ENCODE results near the gene GLT8D2.
A peak's percentile ranks its signal among the peaks of the same experiment; 100 is the strongest.

The GLT8D2 gene

GRCh38 chr12:103994235-103994634, 55.8 kb downstream of the GLT8D2 start:
- no peak overlapping the region for H3K23ac ChIP-seq (ENCODE audit: low read depth, low read length, poor library complexity)
- no peaks in the 10 kb centered on the region for H3K79me1 ChIP-seq (ENCODE audit: low read depth, low read length)
- DNase-seq (ENCODE audit: low spot score) = no peak
- H2AK5ac ChIP-seq (ENCODE audit: low read depth, low read length) = no peak overlapping the region
- no peaks in the 10 kb centered on the region for H3K4me1 ChIP-seq (ENCODE audit: control insufficient read depth in 2 of 2, insufficient read depth in 1 of 2, low read depth in 1 of 2, low read length in 2 of 2)
- no peak overlapping the region for H2BK15ac ChIP-seq (ENCODE audit: low read length)
- no peak overlapping the region for H4K91ac ChIP-seq (ENCODE audit: low read depth, low read length, poor library complexity)
- no peak overlapping the region for H3K4ac ChIP-seq (ENCODE audit: low read length)
- H4K8ac ChIP-seq (ENCODE audit: low read depth, low read length) = no peak overlapping the region
- no peaks in the 10 kb centered on the region for H3K9me3 ChIP-seq (replicated peaks in 1 of 2; ENCODE audit: control insufficient read depth in 2 of 2, insufficient read depth in 1 of 2, low read depth in 1 of 2, low read length in 2 of 2)
- H2BK12ac ChIP-seq (ENCODE audit: low read length) = no peak overlapping the region
- H3K9ac ChIP-seq (ENCODE audit: low read depth, low read length, poor library complexity) = no peak overlapping the region
- H3K4me2 ChIP-seq (ENCODE audit: insufficient read depth, low read length, poor library complexity, severe bottlenecking) = no peak overlapping the region
- no peak overlapping the region for H3K4me3 ChIP-seq (ENCODE audit: low read length in 2 of 2)
- no peak overlapping the region for H2AFZ ChIP-seq (ENCODE audit: low read length)
- H3K18ac ChIP-seq (ENCODE audit: low read length) = no peak overlapping the region
- H3K27ac ChIP-seq (replicated peaks; ENCODE audit: low read length) = no peak overlapping the region
- H2BK5ac ChIP-seq (ENCODE audit: low read length) = no peak overlapping the region
- H2BK120ac ChIP-seq (ENCODE audit: low read depth, low read length) = no peak overlapping the region
- H3K36me3 ChIP-seq (replicated peaks in 1 of 2; ENCODE audit: control insufficient read depth in 2 of 2, insufficient read depth in 2 of 2, low read length in 2 of 2) = peaks cover 2 to 17% of the 10 kb centered on the region in 2 donors
- peaks cover 0 to 6% (median 0%) of the 10 kb centered on the region in 3 experiments for H3K27me3 ChIP-seq (ENCODE audit: control insufficient read depth in 3 of 3, insufficient read depth in 3 of 3, low read depth in 1 of 3, low read length in 3 of 3)
- no peak overlapping the region for H3K14ac ChIP-seq (ENCODE audit: low read length)
- WGBS, 2 donors (ENCODE audit: extremely low coverage in 2 of 2, insufficient read length in 2 of 2, insufficient replicate concordance in 1 of 2) = no CpG with 5 or more reads among the region's 4 CpGs

DNA sequence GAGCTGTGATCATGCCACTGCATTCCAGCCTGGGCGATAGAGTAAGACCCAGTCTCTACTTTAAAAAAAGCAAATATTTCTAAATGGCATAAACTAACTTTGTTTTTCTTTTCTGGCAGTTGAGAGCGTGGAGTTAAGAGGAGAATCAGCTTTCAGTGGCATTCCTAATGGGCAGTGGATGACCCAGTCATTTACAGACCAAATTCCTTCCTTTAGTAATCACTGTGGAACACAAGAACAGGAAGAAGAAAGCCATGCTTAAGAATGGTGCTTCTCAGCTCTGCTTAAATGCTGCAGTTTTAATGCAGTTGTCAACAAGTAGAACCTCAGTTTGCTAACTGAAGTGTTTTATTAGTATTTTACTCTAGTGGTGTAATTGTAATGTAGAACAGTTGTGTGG, 63.2 kb downstream of the GLT8D2 start:
- no peak overlapping the region for H3K4ac ChIP-seq (ENCODE audit: low read length)
- no peak overlapping the region for H3K4me2 ChIP-seq (ENCODE audit: insufficient read depth, low read length, poor library complexity, severe bottlenecking)
- no CpG with 5 or more reads among the region's 2 CpGs for WGBS, 2 donors (ENCODE audit: extremely low coverage in 2 of 2, insufficient read length in 2 of 2, insufficient replicate concordance in 1 of 2)
- DNase-seq (ENCODE audit: low spot score) = peak; percentile 32
- peaks cover 0 to 2% of the 10 kb centered on the region in 2 donors for H3K4me1 ChIP-seq (ENCODE audit: control insufficient read depth in 2 of 2, insufficient read depth in 1 of 2, low read depth in 1 of 2, low read length in 2 of 2)
- no peak overlapping the region for H2BK12ac ChIP-seq (ENCODE audit: low read length)
- no peak overlapping the region for H3K14ac ChIP-seq (ENCODE audit: low read length)
- H3K9me3 ChIP-seq (replicated peaks in 1 of 2; ENCODE audit: control insufficient read depth in 2 of 2, insufficient read depth in 1 of 2, low read depth in 1 of 2, low read length in 2 of 2) = no peaks in the 10 kb centered on the region
- no peak overlapping the region for H2BK120ac ChIP-seq (ENCODE audit: low read depth, low read length)
- H3K9ac ChIP-seq (ENCODE audit: low read depth, low read length, poor library complexity) = no peak overlapping the region
- H2AK5ac ChIP-seq (ENCODE audit: low read depth, low read length) = no peak overlapping the region
- no peak overlapping the region for H3K4me3 ChIP-seq (ENCODE audit: low read length in 2 of 2)
- H4K8ac ChIP-seq (ENCODE audit: low read depth, low read length) = no peak overlapping the region
- H3K27me3 ChIP-seq (ENCODE audit: control insufficient read depth in 3 of 3, insufficient read depth in 3 of 3, low read depth in 1 of 3, low read length in 3 of 3) = no peaks in the 10 kb centered on the region
- no peak overlapping the region for H3K18ac ChIP-seq (ENCODE audit: low read length)
- H3K36me3 ChIP-seq (replicated peaks in 1 of 2; ENCODE audit: control insufficient read depth in 2 of 2, insufficient read depth in 2 of 2, low read length in 2 of 2) = peaks cover 14 to 78% of the 10 kb centered on the region in 2 donors
- H3K79me1 ChIP-seq (ENCODE audit: low read depth, low read length) = no peaks in the 10 kb centered on the region
- no peak overlapping the region for H3K27ac ChIP-seq (replicated peaks; ENCODE audit: low read length)
- no peak overlapping the region for H2BK5ac ChIP-seq (ENCODE audit: low read length)
- no peak overlapping the region for H4K91ac ChIP-seq (ENCODE audit: low read depth, low read length, poor library complexity)
- H3K23ac ChIP-seq (ENCODE audit: low read depth, low read length, poor library complexity) = no peak overlapping the region
- no peak overlapping the region for H2AFZ ChIP-seq (ENCODE audit: low read length)
- H2BK15ac ChIP-seq (ENCODE audit: low read length) = no peak overlapping the region

DNA sequence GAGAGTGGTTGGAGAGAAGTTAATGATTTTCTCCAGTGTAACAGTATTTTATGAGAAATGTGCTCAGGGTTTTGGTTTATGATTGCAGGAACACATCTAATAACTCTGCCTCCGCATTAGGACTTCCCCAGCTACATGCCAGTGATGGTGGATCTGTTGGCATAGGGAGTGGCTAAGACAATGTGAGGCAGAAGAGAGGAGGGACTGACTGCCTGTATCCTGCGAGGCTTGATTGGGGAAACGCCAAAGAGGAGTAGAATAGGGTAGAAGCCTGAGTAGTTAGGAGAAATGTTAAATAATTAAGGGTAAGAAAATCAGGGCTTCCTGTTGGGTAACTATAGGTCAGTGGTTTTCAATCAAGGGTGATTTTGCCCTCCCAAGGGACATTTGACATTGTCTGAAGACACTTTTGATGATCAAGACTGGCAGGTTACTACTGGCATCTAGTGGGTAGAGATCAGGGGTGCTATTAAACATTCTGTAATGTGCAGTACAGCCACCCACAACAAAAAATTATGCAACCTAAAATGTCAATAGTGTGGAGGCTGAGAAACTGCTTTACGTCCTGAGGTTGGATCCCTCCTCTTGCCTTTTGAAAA, 71.5 kb downstream of the GLT8D2 start:
- no peak overlapping the region for H3K4ac ChIP-seq (ENCODE audit: low read length)
- no peak for DNase-seq (ENCODE audit: low spot score)
- no peaks in the 10 kb centered on the region for H3K27me3 ChIP-seq (ENCODE audit: control insufficient read depth in 3 of 3, insufficient read depth in 3 of 3, low read depth in 1 of 3, low read length in 3 of 3)
- no peak overlapping the region for H3K14ac ChIP-seq (ENCODE audit: low read length)
- no peak overlapping the region for H3K4me3 ChIP-seq (ENCODE audit: low read length in 2 of 2)
- no peaks in the 10 kb centered on the region for H3K79me1 ChIP-seq (ENCODE audit: low read depth, low read length)
- H3K4me2 ChIP-seq (ENCODE audit: insufficient read depth, low read length, poor library complexity, severe bottlenecking) = no peak overlapping the region
- no peak overlapping the region for H2BK15ac ChIP-seq (ENCODE audit: low read length)
- H3K27ac ChIP-seq (replicated peaks; ENCODE audit: low read length) = no peak overlapping the region
- H3K23ac ChIP-seq (ENCODE audit: low read depth, low read length, poor library complexity) = no peak overlapping the region
- no peak overlapping the region for H3K9ac ChIP-seq (ENCODE audit: low read depth, low read length, poor library complexity)
- WGBS, 2 donors (ENCODE audit: extremely low coverage in 2 of 2, insufficient read length in 2 of 2, insufficient replicate concordance in 1 of 2) = 100% methylated on average over 1 of the region's 4 CpGs; no CpG with 5 or more reads in 1 of the 2 donors
- H4K91ac ChIP-seq (ENCODE audit: low read depth, low read length, poor library complexity) = no peak overlapping the region
- no peak overlapping the region for H2BK5ac ChIP-seq (ENCODE audit: low read length)
- no peak overlapping the region for H2BK12ac ChIP-seq (ENCODE audit: low read length)
- H3K36me3 ChIP-seq (replicated peaks in 1 of 2; ENCODE audit: control insufficient read depth in 2 of 2, insufficient read depth in 2 of 2, low read length in 2 of 2) = peaks cover 16 to 92% of the 10 kb centered on the region in 2 donors
- no peak overlapping the region for H2BK120ac ChIP-seq (ENCODE audit: low read depth, low read length)
- no peak overlapping the region for H2AFZ ChIP-seq (ENCODE audit: low read length)
- H3K18ac ChIP-seq (ENCODE audit: low read length) = no peak overlapping the region
- no peaks in the 10 kb centered on the region for H3K9me3 ChIP-seq (replicated peaks in 1 of 2; ENCODE audit: control insufficient read depth in 2 of 2, insufficient read depth in 1 of 2, low read depth in 1 of 2, low read length in 2 of 2)
- H3K4me1 ChIP-seq (ENCODE audit: control insufficient read depth in 2 of 2, insufficient read depth in 1 of 2, low read depth in 1 of 2, low read length in 2 of 2) = no peaks in the 10 kb centered on the region
- no peak overlapping the region for H2AK5ac ChIP-seq (ENCODE audit: low read depth, low read length)
- no peak overlapping the region for H4K8ac ChIP-seq (ENCODE audit: low read depth, low read length)

- no peak overlapping the region for H2BK12ac ChIP-seq (ENCODE audit: low read length)
- H3K9me3 ChIP-seq (replicated peaks in 1 of 2; ENCODE audit: control insufficient read depth in 2 of 2, insufficient read depth in 1 of 2, low read depth in 1 of 2, low read length in 2 of 2) = no peaks in the 10 kb centered on the region
- no peak overlapping the region for H3K14ac ChIP-seq (ENCODE audit: low read length)
- no peak for DNase-seq (ENCODE audit: low spot score)
- WGBS, 2 donors (ENCODE audit: extremely low coverage in 2 of 2, insufficient read length in 2 of 2, insufficient replicate concordance in 1 of 2) = no CpG with 5 or more reads among the region's 2 CpGs
- H3K4ac ChIP-seq (ENCODE audit: low read length) = no peak overlapping the region
- H4K91ac ChIP-seq (ENCODE audit: low read depth, low read length, poor library complexity) = no peak overlapping the region
- no peak overlapping the region for H3K4me2 ChIP-seq (ENCODE audit: insufficient read depth, low read length, poor library complexity, severe bottlenecking)
- H3K36me3 ChIP-seq (replicated peaks in 1 of 2; ENCODE audit: control insufficient read depth in 2 of 2, insufficient read depth in 2 of 2, low read length in 2 of 2) = peaks cover 16 to 77% of the 10 kb centered on the region in 2 donors
- no peaks in the 10 kb centered on the region for H3K4me1 ChIP-seq (ENCODE audit: control insufficient read depth in 2 of 2, insufficient read depth in 1 of 2, low read depth in 1 of 2, low read length in 2 of 2)
- no peak overlapping the region for H3K4me3 ChIP-seq (ENCODE audit: low read length in 2 of 2)
- no peak overlapping the region for H2BK120ac ChIP-seq (ENCODE audit: low read depth, low read length)
- no peak overlapping the region for H2BK5ac ChIP-seq (ENCODE audit: low read length)
- H2AK5ac ChIP-seq (ENCODE audit: low read depth, low read length) = no peak overlapping the region
- no peak overlapping the region for H3K9ac ChIP-seq (ENCODE audit: low read depth, low read length, poor library complexity)
- no peak overlapping the region for H3K27ac ChIP-seq (replicated peaks; ENCODE audit: low read length)
- no peak overlapping the region for H2BK15ac ChIP-seq (ENCODE audit: low read length)
- H4K8ac ChIP-seq (ENCODE audit: low read depth, low read length) = no peak overlapping the region
- H2AFZ ChIP-seq (ENCODE audit: low read length) = no peak overlapping the region
- no peak overlapping the region for H3K23ac ChIP-seq (ENCODE audit: low read depth, low read length, poor library complexity)
- no peaks in the 10 kb centered on the region for H3K27me3 ChIP-seq (ENCODE audit: control insufficient read depth in 3 of 3, insufficient read depth in 3 of 3, low read depth in 1 of 3, low read length in 3 of 3)
- no peak overlapping the region for H3K18ac ChIP-seq (ENCODE audit: low read length)
- H3K79me1 ChIP-seq (ENCODE audit: low read depth, low read length) = peaks cover 3% of the 10 kb centered on the region
These were observed 74.6 kb downstream of the GLT8D2 start for GRCh38 chr12:103975368-103975767.
